H1 (cell line): ENCODE data around the gene TTC21A.
A peak's percentile ranks its signal among the peaks of the same experiment; 100 is the strongest.

Source experiments
- CEBPB ChIP-seq: IDR thresholded peaks from 2 replicates; pipeline ENCODE4 v1.6.1; 2012; ENCODE audit warnings: low read depth, low read length
- CHD2 ChIP-seq: IDR thresholded peaks from 2 replicates; pipeline ENCODE4 v1.6.1; 2012; ENCODE audit warnings: low read length, improper control_type of control experiment
- EZH2 ChIP-seq: fragments of 200-600 bp; sonication (generic); IDR thresholded peaks from 2 replicates; pipeline ENCODE4 v1.7.1; 2012; ENCODE audit warnings: low read depth, mild to moderate bottlenecking, moderate library complexity, low read length, inconsistent platforms; ENCODE audit not compliant: severe bottlenecking
- GABPA ChIP-seq: IDR thresholded peaks from 2 replicates; pipeline ENCODE4 v1.6.1; 2011; ENCODE audit warnings: mild to moderate bottlenecking, low read length, moderate library complexity, borderline replicate concordance; ENCODE audit not compliant: insufficient read depth
- POLR2AphosphoS5 ChIP-seq: IDR thresholded peaks from 2 replicates; pipeline ENCODE4 v1.6.1; 2011; ENCODE audit warnings: low read depth, low read length
- RFX5 ChIP-seq: IDR thresholded peaks from 2 replicates; pipeline ENCODE4 v1.6.1; 2011; ENCODE audit warnings: low read depth, low read length, improper control_type of control experiment, borderline replicate concordance
- SIN3A ChIP-seq, 2 experiments: IDR thresholded peaks in 1 of 2; conservative IDR thresholded peaks in 1 of 2; 2 replicates each; pipeline ENCODE4 v1.6.1; 2011 to 2012; ENCODE audit warnings: low read length in 2 of 2, improper control_type of control experiment in 1 of 2, low read depth in 1 of 2, mild to moderate bottlenecking in 1 of 2
- SP1 ChIP-seq: IDR thresholded peaks from 2 replicates; pipeline ENCODE4 v1.6.1; 2011; ENCODE audit warnings: low read depth, low read length
- TF ChIP-seq, protein P1 (sequence below), 3 experiments: IDR thresholded peaks; 1 replicate in 2 of 3; 2 replicates in 1 of 3; pipeline versions ENCODE4 v1.5.1 to v1.6.1; 2011; ENCODE audit warnings: low read length in 3 of 3, mild to moderate bottlenecking in 3 of 3, inconsistent platforms in 2 of 3, low read depth in 1 of 3, moderate library complexity in 1 of 3; ENCODE audit not compliant: insufficient read depth in 1 of 3; ENCODE audit errors: control extremely low read depth in 1 of 3
- TF ChIP-seq, protein P2 (sequence below): IDR thresholded peaks from 2 replicates; pipeline ENCODE4 v1.6.1; 2011; ENCODE audit warnings: low read depth, mild to moderate bottlenecking, low read length; ENCODE audit not compliant: insufficient read depth
- TF ChIP-seq, protein P3 (sequence below): IDR thresholded peaks from 2 replicates; pipeline ENCODE4 v1.6.1; 2012; ENCODE audit warnings: inconsistent platforms

GRCh38 chr3:39150148-39150802 lies 42.8 kb downstream of the TTC21A start:
- TF ChIP-seq, protein P1, sequence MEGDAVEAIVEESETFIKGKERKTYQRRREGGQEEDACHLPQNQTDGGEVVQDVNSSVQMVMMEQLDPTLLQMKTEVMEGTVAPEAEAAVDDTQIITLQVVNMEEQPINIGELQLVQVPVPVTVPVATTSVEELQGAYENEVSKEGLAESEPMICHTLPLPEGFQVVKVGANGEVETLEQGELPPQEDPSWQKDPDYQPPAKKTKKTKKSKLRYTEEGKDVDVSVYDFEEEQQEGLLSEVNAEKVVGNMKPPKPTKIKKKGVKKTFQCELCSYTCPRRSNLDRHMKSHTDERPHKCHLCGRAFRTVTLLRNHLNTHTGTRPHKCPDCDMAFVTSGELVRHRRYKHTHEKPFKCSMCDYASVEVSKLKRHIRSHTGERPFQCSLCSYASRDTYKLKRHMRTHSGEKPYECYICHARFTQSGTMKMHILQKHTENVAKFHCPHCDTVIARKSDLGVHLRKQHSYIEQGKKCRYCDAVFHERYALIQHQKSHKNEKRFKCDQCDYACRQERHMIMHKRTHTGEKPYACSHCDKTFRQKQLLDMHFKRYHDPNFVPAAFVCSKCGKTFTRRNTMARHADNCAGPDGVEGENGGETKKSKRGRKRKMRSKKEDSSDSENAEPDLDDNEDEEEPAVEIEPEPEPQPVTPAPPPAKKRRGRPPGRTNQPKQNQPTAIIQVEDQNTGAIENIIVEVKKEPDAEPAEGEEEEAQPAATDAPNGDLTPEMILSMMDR (IDR thresholded peaks at IDR 0.05; ENCODE audit: control extremely low read depth in 1 of 3, insufficient read depth in 1 of 3, low read depth in 1 of 3, low read length in 3 of 3) = peak in 1 of 3 experiments; percentile 7; a peak in 1 of 4 replicates
- TF ChIP-seq CHD2 (no peak), EZH2 (no peak), GABPA (no peak), RFX5 (no peak), SIN3A (conservative IDR thresholded peaks at IDR 0.05 in 1 of 2, IDR thresholded peaks at IDR 0.05 in 1 of 2; ENCODE audit: low read depth in 1 of 2, low read length in 2 of 2) (no peak), CEBPB (no peak), POLR2AphosphoS5 (no peak), SP1 (no peak)
- TF ChIP-seq, protein P2, sequence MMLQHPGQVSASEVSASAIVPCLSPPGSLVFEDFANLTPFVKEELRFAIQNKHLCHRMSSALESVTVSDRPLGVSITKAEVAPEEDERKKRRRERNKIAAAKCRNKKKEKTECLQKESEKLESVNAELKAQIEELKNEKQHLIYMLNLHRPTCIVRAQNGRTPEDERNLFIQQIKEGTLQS = no peak
- TF ChIP-seq, protein P3, sequence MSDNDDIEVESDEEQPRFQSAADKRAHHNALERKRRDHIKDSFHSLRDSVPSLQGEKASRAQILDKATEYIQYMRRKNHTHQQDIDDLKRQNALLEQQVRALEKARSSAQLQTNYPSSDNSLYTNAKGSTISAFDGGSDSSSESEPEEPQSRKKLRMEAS = no peak
